ENCODE data around the gene CCR6. TPM values are rescaled to one million over a fixed set of nuclear protein-coding genes. Genes with fewer than 3 reads are reported as not detected.

Gene CCR6
- polyA plus RNA-seq (2011; rRNA removed) (not detected in 2 replicates), polyA minus RNA-seq (2011; rRNA and poly(A)+ RNA removed) (not detected in 2 replicates)

GRCh38 chr6:167122827-167123657, at the start of gene CCR6:
CCR6 (plus strand) TSS chr6:167123096; CDS start chr6:167136135, 13,039 bp downstream.
- no peak for TF ChIP-seq CTCF (IDR thresholded peaks at IDR 0.05; ENCODE audit: low read depth, low read length)
- Histone ChIP-seq H3K27ac (ENCODE audit: low read depth, low read length) (no peak within 1 kb of the TSS), H3K9me3 (ENCODE audit: control insufficient read depth, insufficient read depth, low read length) (peaks cover 22% of the 10 kb centered on the region), H3K4me3 (ENCODE audit: low read depth, low read length) (no peak within 1 kb of the TSS), H3K27me3 (ENCODE audit: control insufficient read depth, insufficient read depth, low read length) (no peaks in the 10 kb centered on the region)
- DNase-seq (ENCODE audit: low read depth, low spot score), result no peak
- POLR2A ChIA-PET, result no interaction called here
- CTCF ChIA-PET, result no interaction called here

GRCh38 chr6:167073679-167074274, 49.1 kb upstream of the CCR6 start:
- ChIA-PET CTCF (no interaction called here), POLR2A (no interaction called here)
- Histone ChIP-seq H3K27ac (ENCODE audit: low read depth, low read length) (no peak overlapping the region), H3K4me3 (ENCODE audit: low read depth, low read length) (no peak overlapping the region), H3K9me3 (ENCODE audit: control insufficient read depth, insufficient read depth, low read length) (no peaks in the 10 kb centered on the region), H3K27me3 (ENCODE audit: control insufficient read depth, insufficient read depth, low read length) (no peaks in the 10 kb centered on the region)
- no peak for TF ChIP-seq CTCF (IDR thresholded peaks at IDR 0.05; ENCODE audit: low read depth, low read length)
- no peak for DNase-seq (ENCODE audit: low read depth, low spot score)

GRCh38 chr6:167077241-167077932, 45.5 kb upstream of the CCR6 start:
- TF ChIP-seq CTCF (IDR thresholded peaks at IDR 0.05; ENCODE audit: low read depth, low read length), result no peak
- Histone ChIP-seq H3K4me3 (ENCODE audit: low read depth, low read length) (no peak overlapping the region), H3K27me3 (ENCODE audit: control insufficient read depth, insufficient read depth, low read length) (no peaks in the 10 kb centered on the region), H3K9me3 (ENCODE audit: control insufficient read depth, insufficient read depth, low read length) (no peaks in the 10 kb centered on the region; the same call in 1 of the 2 replicates), H3K27ac (ENCODE audit: low read depth, low read length) (no peak overlapping the region)
- POLR2A ChIA-PET, result no interaction called here
- DNase-seq (ENCODE audit: low read depth, low spot score), result no peak
- CTCF ChIA-PET, result interaction anchor here (0.5 kb wide), 1 partner anchor 44 kb away, joined by 5 read pairs; no protein-coding TSS in a partner anchor

- TF ChIP-seq CTCF (IDR thresholded peaks at IDR 0.05; ENCODE audit: low read depth, low read length), result no peak
- Histone ChIP-seq H3K4me3 (ENCODE audit: low read depth, low read length) (no peak overlapping the region), H3K27me3 (ENCODE audit: control insufficient read depth, insufficient read depth, low read length) (no peaks in the 10 kb centered on the region), H3K27ac (ENCODE audit: low read depth, low read length) (no peak overlapping the region), H3K9me3 (ENCODE audit: control insufficient read depth, insufficient read depth, low read length) (no peaks in the 10 kb centered on the region; the same call in 1 of the 2 replicates)
- DNase-seq (ENCODE audit: low read depth, low spot score), result no peak
- POLR2A ChIA-PET, result no interaction called here
- CTCF ChIA-PET, result no interaction called here
Observed at GRCh38 chr6:167078745-167079144, 44.2 kb upstream of the CCR6 start.

Data from AG04450 (cell line).